ENCODE data around the gene MFN2. TPM values are rescaled to one million over a fixed set of nuclear protein-coding genes. Genes with fewer than 3 reads are reported as not detected.
A peak's percentile ranks its signal among the peaks of the same experiment; 100 is the strongest.

MFN2 gene
- total RNA-seq, result 10 to 100 TPM; 20.1 to 20.8 TPM

GRCh38 chr1:11979851-11980675 lies at the start of gene MFN2:
TSS of gene MFN2 (plus strand) at chr1:11980444. CDS start at chr1:11989169, 8,725 bp downstream.
- no peaks in the 10 kb centered on the region for H3K27me3 ChIP-seq
- WGBS, 2 donors, result 0% methylated on average over 7 to 68 of the region's 74 CpGs
- peaks cover 27% of the 10 kb centered on the region for H3K4me1 ChIP-seq
- TF ChIP-seq CTCF (IDR thresholded peaks at IDR 0.05), result peak in 1 of 7 experiments; percentile 16
- peak; percentile 34 to 65 (median 62) for TF ChIP-seq POLR2A (IDR thresholded peaks at IDR 0.05)
- intact Hi-C loops (cut with DNase I), result no loop called here
- peak; percentile 94 for ATAC-seq
- peak within 1 kb of the TSS; percentile 73 to 92 for H3K4me3 ChIP-seq
- H3K36me3 ChIP-seq (replicated peaks in 1 of 2; ENCODE audit: insufficient read depth in 1 of 2, low read depth in 2 of 2), result peaks cover 0 to 6% of the 10 kb centered on the region in 2 donors
- no peaks in the 10 kb centered on the region for H3K9me3 ChIP-seq
- DNase-seq, result peak; percentile 96 to 98 (median 98)
- peak within 1 kb of the TSS; percentile 77 to 96 (median 95) for H3K27ac ChIP-seq

- WGBS, 2 donors, result 49 to 56% methylated on average over 6 to 7 of the region's 7 CpGs
- peaks cover 48% of the 10 kb centered on the region for H3K4me1 ChIP-seq
These were observed 49.4 kb upstream of the MFN2 start for GRCh38 chr1:11930571-11931445.

GRCh38 chr1:11931845-11932244 lies 48.4 kb upstream of the MFN2 start:
- H3K36me3 ChIP-seq (replicated peaks in 1 of 2; ENCODE audit: insufficient read depth in 1 of 2, low read depth in 2 of 2), result no peaks in the 10 kb centered on the region
- H3K4me3 ChIP-seq, result no peak overlapping the region
- TF ChIP-seq POLR2A (IDR thresholded peaks at IDR 0.05), result no peak
- no peak for TF ChIP-seq CTCF (IDR thresholded peaks at IDR 0.05)
- DNase-seq (no peak), ATAC-seq (no peak)
- peak overlapping the region in 2 of 4 donors; percentile 65 to 71 for H3K27ac ChIP-seq
- no peaks in the 10 kb centered on the region for H3K9me3 ChIP-seq
- H3K27me3 ChIP-seq, result no peaks in the 10 kb centered on the region
- intact Hi-C loops (cut with DNase I), result no loop called here
- peaks cover 46% of the 10 kb centered on the region for H3K4me1 ChIP-seq
- 85 to 88% methylated on average over 10 of the region's 10 CpGs for WGBS, 2 donors

More at GRCh38 chr1:11930571-11931445, 49.4 kb upstream of the MFN2 start:
- Histone ChIP-seq H3K36me3 (replicated peaks in 1 of 2; ENCODE audit: insufficient read depth in 1 of 2, low read depth in 2 of 2) (no peaks in the 10 kb centered on the region), H3K27me3 (no peaks in the 10 kb centered on the region), H3K4me3 (no peak overlapping the region), H3K27ac (peak overlapping the region; percentile 35 to 71 (median 65)), H3K9me3 (no peaks in the 10 kb centered on the region)
- DNase-seq (peak; percentile 76 to 88 (median 82)), ATAC-seq (peak; percentile 25)
- no peak for TF ChIP-seq POLR2A (IDR thresholded peaks at IDR 0.05)
- TF ChIP-seq CTCF (IDR thresholded peaks at IDR 0.05), result no peak
- intact Hi-C loops (cut with DNase I), result no loop called here

- DNase-seq (peak; percentile 88 to 90 (median 90)), ATAC-seq (peak; percentile 94)
- peak within 1 kb of the TSS; percentile 63 to 65 for H3K4me3 ChIP-seq
- peak; percentile 41 to 66 (median 61) for TF ChIP-seq POLR2A (IDR thresholded peaks at IDR 0.05)
- TF ChIP-seq CTCF (IDR thresholded peaks at IDR 0.05), result no peak
- H3K27me3 ChIP-seq, result no peaks in the 10 kb centered on the region
- intact Hi-C loops (cut with DNase I), result no loop called here
- H3K4me1 ChIP-seq, result peaks cover 40% of the 10 kb centered on the region
- 0% methylated on average over 17 to 54 of the region's 55 CpGs for WGBS, 2 donors
- H3K36me3 ChIP-seq (replicated peaks in 1 of 2; ENCODE audit: insufficient read depth in 1 of 2, low read depth in 2 of 2), result no peaks in the 10 kb centered on the region
- H3K27ac ChIP-seq, result peak within 1 kb of the TSS; percentile 55 to 83 (median 78)
- H3K9me3 ChIP-seq, result no peaks in the 10 kb centered on the region
These were observed 45.8 kb upstream of the MFN2 start, which contains the start of gene PLOD1 for GRCh38 chr1:11934302-11935056. TSS of gene PLOD1 (plus strand) at chr1:11934717. CDS start at chr1:11934780, 63 bp downstream.
